Fibroblast of skin of left quadriceps (primary cell): ENCODE measurements around the gene RIMBP3B.
"Not testable (repeated sequence)": the region's sequence is repeated elsewhere in the genome, so short reads cannot be mapped to it uniquely, and the experiment has no call there.

ENCODE experiments used
- DNase-seq, 2 experiments: peaks; one replicate each; pipeline ENCODE4 v3.0.0-alpha.2; 2013; ENCODE audit warnings: low read depth in 2 of 2

Gene RIMBP3B, protein sequence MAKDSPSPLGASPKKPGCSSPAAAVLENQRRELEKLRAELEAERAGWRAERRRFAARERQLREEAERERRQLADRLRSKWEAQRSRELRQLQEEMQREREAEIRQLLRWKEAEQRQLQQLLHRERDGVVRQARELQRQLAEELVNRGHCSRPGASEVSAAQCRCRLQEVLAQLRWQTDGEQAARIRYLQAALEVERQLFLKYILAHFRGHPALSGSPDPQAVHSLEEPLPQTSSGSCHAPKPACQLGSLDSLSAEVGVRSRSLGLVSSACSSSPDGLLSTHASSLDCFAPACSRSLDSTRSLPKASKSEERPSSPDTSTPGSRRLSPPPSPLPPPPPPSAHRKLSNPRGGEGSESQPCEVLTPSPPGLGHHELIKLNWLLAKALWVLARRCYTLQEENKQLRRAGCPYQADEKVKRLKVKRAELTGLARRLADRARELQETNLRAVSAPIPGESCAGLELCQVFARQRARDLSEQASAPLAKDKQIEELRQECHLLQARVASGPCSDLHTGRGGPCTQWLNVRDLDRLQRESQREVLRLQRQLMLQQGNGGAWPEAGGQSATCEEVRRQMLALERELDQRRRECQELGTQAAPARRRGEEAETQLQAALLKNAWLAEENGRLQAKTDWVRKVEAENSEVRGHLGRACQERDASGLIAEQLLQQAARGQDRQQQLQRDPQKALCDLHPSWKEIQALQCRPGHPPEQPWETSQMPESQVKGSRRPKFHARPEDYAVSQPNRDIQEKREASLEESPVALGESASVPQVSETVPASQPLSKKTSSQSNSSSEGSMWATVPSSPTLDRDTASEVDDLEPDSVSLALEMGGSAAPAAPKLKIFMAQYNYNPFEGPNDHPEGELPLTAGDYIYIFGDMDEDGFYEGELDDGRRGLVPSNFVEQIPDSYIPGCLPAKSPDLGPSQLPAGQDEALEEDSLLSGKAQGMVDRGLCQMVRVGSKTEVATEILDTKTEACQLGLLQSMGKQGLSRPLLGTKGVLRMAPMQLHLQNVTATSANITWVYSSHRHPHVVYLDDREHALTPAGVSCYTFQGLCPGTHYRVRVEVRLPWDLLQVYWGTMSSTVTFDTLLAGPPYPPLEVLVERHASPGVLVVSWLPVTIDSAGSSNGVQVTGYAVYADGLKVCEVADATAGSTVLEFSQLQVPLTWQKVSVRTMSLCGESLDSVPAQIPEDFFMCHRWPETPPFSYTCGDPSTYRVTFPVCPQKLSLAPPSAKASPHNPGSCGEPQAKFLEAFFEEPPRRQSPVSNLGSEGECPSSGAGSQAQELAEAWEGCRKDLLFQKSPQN (N-terminal part only)

DNA sequence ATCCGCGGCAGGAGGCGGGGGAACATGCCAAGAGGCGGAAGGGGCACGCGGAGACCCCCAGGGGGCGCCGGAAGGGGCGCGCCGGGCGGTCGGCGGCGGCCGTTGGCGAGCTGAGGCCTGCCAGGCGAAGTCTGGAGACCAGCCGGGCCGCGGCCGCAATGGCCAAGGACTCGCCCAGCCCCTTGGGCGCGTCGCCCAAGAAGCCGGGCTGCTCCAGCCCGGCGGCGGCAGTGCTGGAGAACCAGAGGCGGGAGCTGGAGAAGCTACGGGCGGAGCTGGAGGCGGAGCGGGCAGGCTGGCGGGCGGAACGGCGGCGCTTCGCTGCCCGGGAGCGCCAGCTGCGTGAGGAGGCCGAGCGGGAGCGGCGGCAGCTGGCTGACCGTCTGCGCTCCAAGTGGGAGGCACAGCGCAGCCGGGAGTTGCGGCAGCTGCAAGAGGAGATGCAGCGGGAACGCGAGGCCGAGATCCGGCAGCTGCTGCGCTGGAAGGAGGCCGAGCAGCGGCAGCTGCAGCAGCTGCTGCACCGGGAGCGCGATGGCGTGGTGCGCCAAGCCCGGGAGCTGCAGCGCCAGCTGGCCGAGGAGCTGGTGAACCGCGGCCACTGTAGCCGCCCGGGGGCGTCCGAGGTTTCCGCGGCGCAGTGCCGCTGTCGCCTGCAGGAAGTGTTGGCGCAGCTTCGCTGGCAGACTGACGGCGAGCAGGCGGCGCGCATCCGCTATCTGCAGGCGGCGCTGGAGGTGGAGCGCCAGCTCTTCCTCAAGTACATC, at the start of gene RIMBP3B:
Gene RIMBP3B (plus strand): TSS at position 51 of the 767 bp plus-strand sequence. CDS start 108 bp downstream, at position 159.
- not testable (repeated sequence) for DNase-seq

DNA sequence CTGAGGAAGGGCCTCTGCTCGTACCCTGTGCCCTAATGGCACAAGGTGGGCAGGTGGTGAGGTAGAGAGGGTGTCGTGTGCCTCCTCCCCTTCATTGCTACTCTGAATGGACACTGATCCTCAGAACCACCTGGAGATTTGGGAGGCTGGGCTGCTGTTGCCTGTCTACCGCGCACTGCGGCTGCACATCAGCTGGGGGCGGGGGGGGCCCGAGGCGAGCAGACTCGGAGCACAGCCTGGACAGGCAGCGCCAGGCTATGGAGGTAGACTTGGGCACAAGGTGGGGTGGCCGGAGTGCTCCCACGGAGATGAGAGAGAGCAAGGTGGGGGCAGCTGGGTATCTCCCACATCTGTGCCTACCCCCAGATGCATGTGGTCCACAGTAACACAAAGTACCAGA, 26.0 kb upstream of the RIMBP3B start:
- DNase-seq = not testable (repeated sequence)

DNA sequence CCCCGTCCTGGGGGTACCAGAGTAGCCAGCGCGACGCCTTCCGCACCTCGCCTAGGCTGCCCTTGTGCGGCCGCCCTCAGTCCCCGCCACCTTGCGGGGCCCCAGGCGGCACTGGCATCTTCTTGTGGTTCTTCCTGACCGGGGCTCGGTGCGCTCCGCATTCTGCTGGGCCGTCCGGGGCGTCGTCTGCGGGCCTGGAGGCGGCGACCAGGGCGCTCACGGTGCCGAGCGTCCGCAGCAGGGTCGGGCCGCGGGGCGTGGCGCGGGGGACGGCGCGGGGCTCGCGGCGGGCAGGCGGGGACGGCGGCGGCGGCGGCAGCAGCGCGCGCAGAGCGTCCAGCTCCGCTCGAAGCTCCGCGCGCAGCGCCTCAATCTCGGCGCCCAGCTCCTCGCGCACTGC, 23.0 kb upstream of the RIMBP3B start:
- not testable (repeated sequence) for DNase-seq

DNA sequence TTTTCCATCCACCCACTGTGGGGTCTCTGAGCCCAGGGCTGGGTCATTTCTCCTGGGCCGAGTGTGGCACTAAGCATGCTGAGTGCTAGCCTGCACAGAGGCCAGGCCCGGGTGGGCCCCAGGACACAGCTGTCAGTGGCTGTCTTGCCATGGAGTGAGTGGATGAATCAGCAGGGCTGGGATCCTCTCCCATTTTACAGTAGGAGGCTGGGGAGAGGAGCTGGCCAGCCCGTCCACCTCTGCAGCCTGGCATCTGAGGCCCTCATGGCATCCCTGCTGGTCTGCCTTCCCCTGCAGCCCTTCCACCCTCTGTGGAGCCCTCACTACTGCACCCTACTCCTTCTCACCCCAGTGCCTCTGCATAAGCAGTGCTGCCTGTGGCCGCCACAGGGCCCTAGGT, 21.1 kb upstream of the RIMBP3B start:
- DNase-seq = not testable (repeated sequence)

DNA sequence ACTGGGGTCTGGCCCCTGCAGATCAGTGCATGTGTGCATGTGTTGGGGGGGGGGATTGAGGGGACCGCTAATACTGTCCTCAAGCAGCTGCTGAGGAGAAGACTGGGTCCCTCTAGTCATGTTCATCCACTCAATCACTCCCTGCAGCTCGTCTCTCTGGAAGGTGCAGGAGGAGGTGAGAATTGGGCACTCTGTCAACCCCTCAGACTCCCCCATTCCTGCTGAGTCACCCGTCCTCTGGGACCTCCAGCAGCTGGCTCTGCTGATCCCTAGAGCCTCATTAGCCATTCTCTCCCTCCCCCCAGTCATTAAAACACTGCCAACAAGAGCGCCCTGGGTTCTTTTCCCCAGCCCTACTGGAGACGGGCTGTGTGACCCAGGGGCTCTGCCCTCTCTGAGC, 20.5 kb upstream of the RIMBP3B start:
- DNase-seq = not testable (repeated sequence)

DNA sequence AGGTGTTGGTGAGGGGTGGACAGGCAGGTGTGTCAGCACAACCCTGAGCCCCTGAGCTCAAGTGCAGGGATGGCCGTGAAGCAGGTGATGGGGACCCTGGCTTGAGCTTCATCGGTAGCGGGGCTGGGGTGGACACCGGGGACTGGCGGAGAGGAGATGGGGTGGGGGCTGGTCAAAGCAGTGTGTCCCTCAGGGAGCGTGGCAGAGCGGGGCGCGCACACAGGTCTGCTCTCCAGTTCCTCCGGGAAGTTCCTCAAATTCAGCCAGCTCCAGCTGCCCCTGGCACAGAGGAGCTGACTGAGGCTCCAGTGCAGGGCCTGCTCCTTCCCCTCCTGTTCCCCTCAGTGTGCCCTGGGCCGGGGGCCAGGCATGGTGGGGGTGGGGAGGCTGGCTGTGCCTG, 19.7 kb upstream of the RIMBP3B start:
- DNase-seq = not testable (repeated sequence)

DNA sequence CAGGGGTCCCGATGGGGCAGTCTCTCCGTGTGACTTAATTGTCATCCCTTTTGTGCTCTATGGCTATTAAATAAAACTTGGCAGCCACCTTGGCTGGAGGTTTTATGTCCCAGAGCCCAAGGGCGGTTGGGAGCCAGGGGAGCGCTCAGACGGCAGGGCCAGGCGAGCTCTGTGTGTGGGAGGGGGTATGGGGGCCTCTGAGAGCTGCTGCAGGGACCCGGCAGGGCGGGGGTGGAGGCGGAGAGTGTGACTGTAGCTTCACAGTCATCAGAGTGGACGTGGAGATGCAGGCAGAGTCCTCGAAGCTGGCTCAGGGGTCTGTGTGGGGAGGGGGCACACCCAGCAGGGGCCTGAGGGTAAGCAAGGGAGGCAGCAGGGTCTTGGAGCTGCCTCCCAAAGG, 19.2 kb upstream of the RIMBP3B start:
- DNase-seq = not testable (repeated sequence)

DNA sequence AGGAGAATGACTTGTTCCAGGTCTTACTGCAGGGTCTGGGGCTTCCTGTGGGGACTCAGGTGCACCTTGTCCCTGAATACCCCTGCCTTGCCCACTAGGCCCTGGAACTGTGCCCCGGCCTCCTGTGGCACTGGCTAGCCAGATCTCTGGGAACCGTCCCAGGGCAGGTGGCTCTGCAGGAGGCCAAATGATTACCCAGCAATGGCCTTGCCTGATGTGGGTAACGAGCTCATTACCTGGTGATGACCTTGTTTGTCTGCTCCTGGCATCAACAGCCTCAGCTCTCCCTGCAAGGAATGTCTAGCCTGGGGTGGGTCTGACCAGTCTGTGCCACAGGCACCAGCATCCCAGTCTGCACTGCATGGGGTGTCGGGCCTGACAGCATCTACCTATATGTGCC, 18.2 kb upstream of the RIMBP3B start:
- DNase-seq = not testable (repeated sequence)

DNA sequence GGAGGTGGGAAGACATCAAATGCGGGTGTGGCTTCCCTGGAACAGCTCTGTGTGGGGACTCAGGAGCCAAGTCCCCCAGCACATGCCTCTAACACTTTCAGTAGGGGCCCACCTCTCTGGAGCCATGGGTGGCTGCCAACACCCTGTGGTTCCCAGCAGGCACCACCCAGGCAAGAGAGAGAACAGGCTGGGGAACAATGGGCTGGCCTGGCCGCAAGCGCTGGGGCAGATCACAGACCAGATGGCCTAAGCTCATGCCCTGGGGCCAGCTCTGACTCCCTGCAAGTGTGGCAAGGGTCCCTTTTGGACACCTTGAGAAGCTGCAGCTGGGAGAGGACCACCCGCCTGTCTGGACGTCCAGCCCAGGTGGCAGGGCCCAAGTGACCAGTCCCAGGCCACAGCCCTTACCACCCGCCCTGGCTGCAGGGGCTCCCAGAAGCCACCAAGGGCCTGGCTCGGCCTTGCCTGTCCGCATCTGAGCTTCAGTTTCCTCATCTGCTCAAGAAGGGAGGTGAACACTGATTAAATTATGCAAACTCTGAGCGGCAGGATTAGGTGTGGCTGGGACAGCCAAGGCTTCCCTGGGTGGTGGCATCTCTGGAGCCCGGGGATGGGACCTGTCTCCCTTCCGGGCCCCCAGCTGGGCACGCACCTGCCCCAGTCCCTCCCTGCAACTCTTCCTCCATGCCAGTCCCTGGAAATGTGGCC, 14.8 kb upstream of the RIMBP3B start:
- not testable (repeated sequence) for DNase-seq

DNA sequence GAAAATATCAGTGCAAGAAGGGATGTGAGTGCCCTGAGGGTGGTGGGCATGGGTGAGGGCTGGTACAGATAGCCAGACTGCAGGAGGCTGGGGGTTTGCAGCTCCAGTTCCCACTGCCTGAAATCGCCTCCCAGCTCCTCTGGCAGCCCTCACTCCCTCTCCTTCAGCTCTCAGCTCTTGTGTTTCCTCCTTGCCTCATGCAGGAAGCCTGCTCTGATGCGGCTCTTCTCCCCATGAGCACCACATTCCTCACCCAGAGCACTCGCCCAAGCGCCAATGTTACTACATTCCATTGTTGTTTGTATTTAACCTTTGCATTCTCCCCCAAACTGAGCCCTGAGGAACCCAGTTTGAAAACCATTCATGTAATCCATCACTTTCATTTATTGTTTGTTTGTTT, 7.7 kb upstream of the RIMBP3B start:
- DNase-seq = not testable (repeated sequence)

DNA sequence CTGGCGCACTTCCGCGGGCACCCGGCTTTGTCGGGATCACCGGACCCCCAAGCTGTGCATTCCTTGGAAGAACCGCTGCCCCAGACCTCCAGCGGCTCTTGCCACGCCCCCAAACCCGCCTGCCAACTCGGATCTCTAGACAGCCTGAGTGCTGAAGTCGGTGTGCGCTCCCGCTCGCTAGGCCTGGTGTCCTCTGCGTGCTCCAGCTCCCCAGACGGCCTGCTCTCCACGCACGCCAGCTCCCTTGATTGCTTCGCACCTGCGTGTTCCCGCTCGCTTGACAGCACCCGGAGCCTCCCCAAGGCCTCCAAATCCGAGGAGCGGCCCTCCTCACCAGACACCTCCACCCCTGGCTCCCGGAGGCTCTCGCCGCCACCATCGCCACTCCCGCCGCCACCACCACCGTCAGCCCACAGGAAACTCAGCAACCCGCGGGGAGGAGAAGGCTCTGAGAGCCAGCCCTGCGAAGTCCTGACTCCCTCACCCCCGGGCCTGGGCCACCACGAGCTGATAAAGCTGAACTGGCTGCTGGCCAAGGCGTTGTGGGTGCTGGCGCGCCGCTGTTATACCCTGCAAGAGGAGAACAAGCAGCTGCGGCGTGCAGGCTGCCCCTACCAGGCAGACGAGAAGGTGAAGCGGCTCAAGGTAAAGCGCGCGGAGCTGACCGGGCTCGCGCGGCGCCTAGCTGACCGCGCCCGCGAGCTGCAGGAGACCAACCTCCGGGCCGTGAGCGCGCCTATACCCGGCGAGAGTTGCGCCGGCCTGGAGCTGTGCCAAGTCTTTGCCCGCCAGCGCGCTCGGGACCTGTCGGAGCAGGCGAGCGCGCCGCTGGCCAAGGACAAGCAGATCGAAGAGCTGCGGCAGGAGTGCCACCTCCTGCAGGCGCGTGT, 1.2 kb downstream of the RIMBP3B start:
- DNase-seq = not testable (repeated sequence)

DNA sequence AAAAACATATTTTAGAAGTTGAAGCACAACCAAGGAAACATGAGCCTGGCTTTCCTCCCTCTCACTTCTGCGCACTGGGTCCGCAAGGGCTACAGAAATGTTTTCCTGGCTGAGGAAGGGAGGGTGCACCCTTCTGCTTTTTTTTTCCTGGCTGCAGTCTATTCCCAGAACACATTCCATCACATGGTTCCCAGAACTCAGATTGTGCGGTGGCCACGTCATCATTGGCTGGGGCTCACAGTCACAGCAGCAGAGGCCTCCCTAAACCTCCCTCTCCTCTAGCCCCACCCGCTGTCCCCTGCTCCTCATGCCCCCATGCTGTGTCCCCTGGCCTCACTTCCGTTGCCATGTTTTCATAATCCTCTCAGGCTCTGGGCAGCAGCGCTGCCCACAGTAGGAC, 5.9 kb downstream of the RIMBP3B start:
- DNase-seq = not testable (repeated sequence)

DNA sequence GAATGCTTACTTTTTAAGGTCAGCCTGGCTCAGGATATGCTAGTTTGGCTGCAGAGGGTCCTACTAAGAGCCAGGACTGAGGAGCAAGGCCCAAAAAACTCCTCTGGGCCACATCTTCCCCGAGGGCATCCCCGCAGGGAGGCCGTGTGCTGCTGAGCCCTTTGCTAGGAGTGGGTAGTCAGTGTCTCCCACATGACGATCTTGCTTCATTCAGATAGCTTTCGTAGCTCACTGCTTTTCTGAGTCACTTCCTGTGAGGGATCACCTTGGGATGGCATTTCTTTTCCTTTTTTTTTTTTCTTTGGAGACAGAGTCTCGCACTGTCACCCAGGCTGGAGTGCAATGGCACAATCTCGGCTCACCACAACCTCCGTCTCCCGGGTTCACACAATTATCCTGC, 6.5 kb downstream of the RIMBP3B start:
- DNase-seq = not testable (repeated sequence)

DNA sequence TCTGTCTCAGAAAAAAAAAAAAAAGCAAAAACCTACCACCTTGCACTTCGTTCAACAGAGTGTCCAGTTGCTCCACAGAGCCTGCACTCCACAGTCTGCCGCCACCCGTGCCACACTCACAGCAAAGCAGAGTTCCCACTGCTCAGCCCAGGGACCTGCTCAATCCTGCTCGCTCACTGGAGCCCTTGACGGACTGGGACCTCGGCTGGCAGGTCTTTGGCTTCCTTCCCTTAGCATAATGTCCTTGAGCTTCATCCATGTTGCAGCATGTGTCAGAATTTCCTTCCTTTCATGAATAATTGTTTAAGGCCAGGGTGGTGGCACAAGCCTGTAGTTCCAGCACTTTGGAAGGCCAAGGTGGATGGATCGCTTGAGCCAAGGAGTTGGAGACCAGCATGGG, 11.1 kb downstream of the RIMBP3B start:
- not testable (repeated sequence) for DNase-seq

DNA sequence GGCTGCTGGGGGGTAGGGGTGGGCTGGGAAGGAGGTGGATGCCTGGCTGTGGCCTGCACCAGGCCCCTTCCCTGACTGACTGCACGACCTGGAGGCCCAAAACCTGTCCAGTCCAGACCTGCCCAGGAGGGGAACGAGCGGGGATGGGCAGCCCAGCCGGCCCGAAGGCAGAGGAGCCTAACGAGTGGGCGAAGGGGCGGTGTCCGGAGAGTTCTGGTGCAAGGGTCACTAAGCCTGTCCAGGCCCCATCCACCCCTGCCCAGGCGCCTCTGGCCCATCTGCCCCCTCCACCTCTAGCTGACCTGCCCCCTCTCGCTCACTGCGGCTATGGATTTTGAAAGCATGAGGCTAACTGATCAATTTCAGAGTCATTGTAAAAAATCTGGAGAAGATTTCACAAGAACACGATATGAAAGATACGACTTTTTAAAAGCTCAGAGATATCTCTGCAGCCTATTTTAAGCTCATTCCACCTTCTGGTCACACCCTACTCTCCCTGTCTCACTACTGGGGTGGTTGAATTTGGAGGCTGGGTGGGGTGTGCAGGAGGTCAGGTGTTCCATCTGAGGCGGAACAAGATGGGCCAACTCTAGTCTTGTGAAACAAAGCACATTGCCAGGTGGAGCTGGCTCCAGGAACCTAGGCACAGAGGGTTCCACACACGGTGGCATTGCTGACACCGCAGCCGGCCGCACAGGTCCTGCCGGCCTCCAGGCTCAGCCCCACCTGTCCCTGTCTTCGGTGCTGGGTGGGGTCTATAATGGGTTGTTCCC, 17.8 kb downstream of the RIMBP3B start:
- DNase-seq = not testable (repeated sequence)

DNA sequence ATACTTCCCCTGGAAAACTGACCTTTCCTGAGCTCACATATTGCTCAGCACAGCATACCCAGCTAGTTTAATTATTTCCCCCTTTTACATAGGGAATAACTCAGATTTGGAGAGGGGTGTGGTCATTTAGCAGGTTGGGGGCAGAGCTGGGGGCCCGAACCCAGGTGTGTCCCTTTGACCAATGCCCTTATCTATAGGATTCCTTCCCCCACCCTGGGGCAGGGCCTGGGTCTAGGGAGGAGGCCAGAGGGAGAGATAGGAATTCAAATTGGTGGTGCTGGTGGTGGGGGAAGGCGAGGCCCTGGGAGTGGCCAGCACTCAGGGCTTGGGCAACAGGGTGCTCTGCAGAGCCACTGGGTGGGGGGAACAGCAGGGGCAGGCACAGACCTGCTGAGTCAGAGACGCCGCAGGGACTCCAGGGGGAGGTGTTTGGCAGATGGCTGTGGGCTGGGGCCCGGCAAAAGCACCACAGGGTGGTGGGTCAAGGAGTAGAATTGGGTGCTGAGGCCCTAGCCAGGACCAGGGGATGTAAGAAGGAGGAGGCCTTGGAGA, 19.3 kb downstream of the RIMBP3B start:
- DNase-seq = not testable (repeated sequence)

DNA sequence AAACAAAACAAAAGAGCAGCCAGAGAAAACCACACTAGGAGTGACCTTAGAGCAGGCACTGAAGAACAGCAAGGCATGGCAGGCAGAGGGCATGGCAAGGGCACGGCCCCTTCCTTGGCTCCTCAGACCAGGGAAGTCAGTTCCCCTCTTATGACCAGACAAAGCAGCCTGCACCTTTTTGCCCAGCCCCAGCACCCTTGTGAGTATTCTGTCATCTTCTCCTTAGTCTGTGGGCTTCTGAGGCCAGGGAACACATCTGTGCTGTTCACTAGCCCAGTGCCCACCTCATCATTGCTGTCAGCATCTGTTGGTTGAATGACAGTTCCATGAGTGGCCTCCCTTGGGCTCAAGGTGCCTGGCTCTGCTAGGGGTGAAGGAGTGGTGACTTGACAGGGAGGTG, 23.6 kb downstream of the RIMBP3B start:
- DNase-seq = not testable (repeated sequence)

DNA sequence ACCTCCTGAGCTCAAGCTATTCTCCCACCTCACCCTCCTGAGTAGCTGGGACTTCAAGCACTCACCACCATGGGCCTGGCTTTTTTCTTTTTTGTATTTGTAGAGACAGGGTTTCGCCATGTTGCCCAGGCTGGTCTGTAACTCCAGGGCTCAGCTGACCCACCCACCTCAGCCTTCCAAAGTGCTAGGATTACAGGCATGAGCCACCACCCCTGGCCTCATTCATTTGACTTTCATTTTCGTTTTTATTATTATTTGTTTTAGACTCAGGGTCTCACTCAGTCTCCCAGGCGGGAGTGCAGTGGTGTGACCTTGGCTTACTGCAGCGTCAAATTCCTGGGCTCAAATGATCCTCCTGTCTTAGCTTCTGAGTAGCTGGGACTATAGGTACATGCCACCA, 24.2 kb downstream of the RIMBP3B start:
- not testable (repeated sequence) for DNase-seq
